Right lobe of liver (tissue), 4 donors: ENCODE results near the gene MYH10.

Source experiments
- POLR2A ChIP-seq: fragments of 450-650 bp; IDR thresholded peaks from one replicate; pipeline ENCODE4 v1.6.1; 2017; ENCODE audit warnings: antibody characterized with exemption, mild to moderate bottlenecking
- TF ChIP-seq, protein P1 (sequence below), 4 donors: fragments of 200-600 bp in 3 of 4; fragments of 450-650 bp in 1 of 4; IDR thresholded peaks; one replicate each; pipeline versions ENCODE4 v1.5.1 to v1.8.0; 2016 to 2022; ENCODE audit warnings: antibody characterized with exemption in 4 of 4, mild to moderate bottlenecking in 2 of 4
- donor health status: DM: no; HTN: no; CAD: no.
- donor health status: DM: no; HTN: no; CAD: no.
- donor health status: DM: no; HTN: yes; CAD: no.

DNA sequence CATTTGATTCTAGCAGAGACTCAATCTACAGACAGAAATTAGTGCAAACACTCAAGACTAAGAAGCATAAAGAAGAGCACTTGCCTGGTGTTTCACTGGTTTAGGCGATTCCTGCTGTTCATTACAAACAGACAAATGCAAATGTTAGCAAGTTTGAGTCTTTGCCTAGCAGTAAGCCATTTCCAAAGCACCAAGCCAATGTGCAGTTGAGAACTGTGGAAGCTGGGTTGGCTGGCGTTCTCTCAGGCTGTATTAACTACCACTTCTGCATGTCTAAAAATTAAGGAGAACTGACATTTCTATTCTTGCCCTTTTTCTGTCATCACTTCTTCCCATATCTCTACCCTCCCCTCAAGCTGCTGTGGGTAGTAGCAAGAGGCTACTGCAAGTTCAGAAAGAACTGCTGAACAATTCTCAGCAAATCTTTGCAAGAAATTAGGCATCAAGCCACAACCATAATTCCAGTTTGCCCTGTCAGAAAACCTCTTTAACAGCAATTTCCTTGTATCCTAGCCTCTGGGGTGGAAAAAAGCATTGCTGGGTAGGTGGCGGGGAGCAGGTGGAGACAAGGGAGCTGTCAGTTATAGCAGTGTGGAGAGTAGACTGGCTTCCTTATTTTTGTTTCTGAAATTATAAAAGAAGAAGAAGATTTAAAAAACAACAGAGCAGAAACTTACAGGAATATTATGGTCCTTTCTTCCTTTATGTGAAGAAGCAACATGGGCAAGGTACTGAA lies 53.8 kb downstream of the MYH10 start:
- TF ChIP-seq, protein P1, sequence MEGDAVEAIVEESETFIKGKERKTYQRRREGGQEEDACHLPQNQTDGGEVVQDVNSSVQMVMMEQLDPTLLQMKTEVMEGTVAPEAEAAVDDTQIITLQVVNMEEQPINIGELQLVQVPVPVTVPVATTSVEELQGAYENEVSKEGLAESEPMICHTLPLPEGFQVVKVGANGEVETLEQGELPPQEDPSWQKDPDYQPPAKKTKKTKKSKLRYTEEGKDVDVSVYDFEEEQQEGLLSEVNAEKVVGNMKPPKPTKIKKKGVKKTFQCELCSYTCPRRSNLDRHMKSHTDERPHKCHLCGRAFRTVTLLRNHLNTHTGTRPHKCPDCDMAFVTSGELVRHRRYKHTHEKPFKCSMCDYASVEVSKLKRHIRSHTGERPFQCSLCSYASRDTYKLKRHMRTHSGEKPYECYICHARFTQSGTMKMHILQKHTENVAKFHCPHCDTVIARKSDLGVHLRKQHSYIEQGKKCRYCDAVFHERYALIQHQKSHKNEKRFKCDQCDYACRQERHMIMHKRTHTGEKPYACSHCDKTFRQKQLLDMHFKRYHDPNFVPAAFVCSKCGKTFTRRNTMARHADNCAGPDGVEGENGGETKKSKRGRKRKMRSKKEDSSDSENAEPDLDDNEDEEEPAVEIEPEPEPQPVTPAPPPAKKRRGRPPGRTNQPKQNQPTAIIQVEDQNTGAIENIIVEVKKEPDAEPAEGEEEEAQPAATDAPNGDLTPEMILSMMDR (IDR thresholded peaks at IDR 0.05) = no peak
- no peak for TF ChIP-seq POLR2A
